Measurements from ENCODE around the gene ORAI3.

The ORAI3 gene

DNA sequence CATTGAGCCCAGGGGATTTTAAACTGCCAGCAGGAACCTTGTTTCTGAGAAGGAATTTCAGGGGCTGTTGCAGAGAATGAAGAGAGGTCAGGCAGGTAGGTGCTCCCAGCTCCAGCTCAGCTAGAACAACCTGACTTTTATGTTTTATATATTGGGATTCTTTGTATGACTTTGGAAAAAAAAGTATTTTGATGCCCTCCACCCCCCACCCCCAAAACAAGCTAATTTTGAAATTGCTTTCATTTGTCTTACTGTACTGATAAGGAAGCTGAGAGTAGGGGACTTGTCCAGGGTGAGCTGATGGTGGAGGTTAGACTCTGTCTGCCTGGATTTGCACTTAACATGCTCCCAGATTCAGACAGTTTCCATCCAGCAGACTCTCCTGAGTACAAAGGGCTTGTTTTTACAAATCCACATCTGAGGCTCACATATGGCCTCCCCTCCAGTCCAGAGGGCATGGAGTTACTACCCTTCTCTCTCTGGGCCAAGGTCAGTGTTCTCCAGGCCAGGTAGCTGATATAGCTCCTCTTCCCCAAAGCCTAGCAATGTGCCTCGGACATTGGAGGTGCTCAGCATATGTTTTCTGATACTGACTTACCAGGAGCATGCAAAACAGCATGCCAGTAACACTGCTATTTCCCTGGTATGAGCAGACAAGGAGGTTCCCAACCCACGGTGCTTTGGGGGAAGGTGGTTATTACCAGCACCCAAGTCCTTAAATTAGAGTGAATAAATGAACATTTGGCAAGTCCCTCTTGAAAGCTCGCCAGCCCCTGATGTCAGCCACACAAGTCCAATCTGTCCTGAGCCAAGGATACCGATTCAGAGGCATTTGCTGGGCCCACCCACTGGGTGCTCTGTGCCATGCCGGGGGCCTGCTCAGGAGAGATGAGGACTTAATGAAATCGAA is 50.2 kb downstream of the ORAI3 start:
- TF ChIP-seq, protein P1, sequence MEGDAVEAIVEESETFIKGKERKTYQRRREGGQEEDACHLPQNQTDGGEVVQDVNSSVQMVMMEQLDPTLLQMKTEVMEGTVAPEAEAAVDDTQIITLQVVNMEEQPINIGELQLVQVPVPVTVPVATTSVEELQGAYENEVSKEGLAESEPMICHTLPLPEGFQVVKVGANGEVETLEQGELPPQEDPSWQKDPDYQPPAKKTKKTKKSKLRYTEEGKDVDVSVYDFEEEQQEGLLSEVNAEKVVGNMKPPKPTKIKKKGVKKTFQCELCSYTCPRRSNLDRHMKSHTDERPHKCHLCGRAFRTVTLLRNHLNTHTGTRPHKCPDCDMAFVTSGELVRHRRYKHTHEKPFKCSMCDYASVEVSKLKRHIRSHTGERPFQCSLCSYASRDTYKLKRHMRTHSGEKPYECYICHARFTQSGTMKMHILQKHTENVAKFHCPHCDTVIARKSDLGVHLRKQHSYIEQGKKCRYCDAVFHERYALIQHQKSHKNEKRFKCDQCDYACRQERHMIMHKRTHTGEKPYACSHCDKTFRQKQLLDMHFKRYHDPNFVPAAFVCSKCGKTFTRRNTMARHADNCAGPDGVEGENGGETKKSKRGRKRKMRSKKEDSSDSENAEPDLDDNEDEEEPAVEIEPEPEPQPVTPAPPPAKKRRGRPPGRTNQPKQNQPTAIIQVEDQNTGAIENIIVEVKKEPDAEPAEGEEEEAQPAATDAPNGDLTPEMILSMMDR (IDR thresholded peaks at IDR 0.05): no peak
- DNase-seq: no peak
- H3K36me3 ChIP-seq: no peaks in the 10 kb centered on the region
- peak overlapping the region; percentile 71 to 79 for H3K27ac ChIP-seq
- H3K4me1 ChIP-seq: peaks cover 0 to 27% (median 17%) of the 10 kb centered on the region in 4 donors
- no peaks in the 10 kb centered on the region for H3K9me3 ChIP-seq
- no peaks in the 10 kb centered on the region for H3K27me3 ChIP-seq
- H3K4me3 ChIP-seq: no peak overlapping the region
- intact Hi-C loops (cut with DNase I; ENCODE audit: low total_unique reads): loop anchor here (5.0 kb wide), 1 partner anchor 33 kb away; the partner anchor contains the start of gene STX4

DNA sequence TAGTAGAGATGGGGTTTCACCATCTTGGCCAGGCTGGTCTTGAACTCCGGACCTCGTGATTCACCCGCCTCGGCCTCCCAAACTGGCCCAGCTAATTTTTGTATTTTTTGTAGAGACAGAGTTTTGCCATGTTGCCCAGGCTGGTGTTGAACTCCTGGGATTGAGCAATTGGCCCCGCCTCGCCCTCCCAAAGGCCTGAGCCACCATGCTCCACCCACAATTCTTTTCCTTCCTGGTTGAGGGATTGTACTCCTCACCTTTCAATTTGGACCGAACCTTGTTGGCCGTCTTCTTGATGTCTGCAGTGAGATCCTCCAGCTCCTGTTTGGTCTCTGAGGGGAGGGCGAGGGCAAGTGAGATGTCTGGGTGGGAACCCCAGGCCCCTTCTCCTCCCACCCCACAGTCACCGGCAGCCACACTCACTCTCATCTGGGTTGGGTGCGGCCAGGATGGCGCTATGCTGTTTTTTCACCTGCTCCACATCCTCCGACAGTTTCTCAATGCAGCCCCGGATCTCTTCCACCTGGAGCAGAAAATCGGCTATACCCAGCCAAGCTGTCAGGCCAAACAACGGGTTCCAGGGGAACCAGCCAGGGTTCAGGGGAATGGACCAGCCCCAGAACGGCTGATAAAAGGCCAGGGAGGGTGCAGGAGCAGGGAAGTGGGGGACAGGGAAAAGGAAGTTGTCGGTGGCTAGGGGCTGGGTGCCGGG is 52.0 kb downstream of the ORAI3 start:
- Histone ChIP-seq H3K4me1 (peaks cover 0 to 27% (median 17%) of the 10 kb centered on the region in 4 donors), H3K27ac (no peak overlapping the region), H3K9me3 (no peaks in the 10 kb centered on the region), H3K27me3 (peaks cover 0 to 2% of the 10 kb centered on the region in 2 donors), H3K4me3 (no peak overlapping the region), H3K36me3 (no peaks in the 10 kb centered on the region)
- intact Hi-C loops (cut with DNase I; ENCODE audit: low total_unique reads): no loop called here
- DNase-seq: no peak
- TF ChIP-seq, protein P1 (IDR thresholded peaks at IDR 0.05): no peak

DNA sequence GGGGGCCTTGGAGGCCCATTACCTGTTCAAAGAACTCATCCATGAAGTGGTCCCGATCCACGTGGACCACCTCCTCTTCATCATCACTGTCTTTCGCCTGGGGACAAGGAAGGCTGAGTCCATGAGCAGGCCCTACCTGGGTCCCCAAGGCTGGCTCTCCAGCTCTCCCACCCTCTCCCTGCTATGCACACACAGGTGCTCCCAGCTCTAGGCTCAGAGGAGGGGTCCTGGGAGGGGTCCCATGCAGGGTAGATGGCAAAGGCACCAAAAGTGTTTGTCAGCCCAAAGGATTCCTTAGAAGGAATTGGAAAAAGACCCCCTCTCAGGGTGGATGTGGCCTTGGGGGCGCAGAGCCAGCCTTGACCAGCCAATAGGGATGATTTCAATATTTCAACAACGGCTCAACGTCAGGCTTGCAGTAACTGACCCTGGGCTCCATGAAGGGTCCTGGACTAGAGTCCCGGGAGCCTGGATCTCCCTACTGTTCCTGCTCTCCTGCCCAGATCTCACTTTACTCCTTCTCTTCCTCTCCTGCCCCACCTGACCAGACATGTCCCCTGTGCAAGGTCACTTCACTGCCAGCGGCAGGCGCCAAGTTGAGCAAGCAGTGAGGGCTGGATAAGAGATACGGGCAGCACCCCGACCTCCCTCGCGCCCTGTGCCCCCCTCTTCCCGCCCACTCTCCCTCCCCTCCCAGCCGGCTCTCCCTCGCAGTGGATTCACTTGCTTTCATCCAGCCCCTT is 52.8 kb downstream of the ORAI3 start:
- Histone ChIP-seq H3K4me1 (peaks cover 0 to 20% (median 14%) of the 10 kb centered on the region in 4 donors), H3K27ac (no peak overlapping the region), H3K9me3 (no peaks in the 10 kb centered on the region), H3K36me3 (no peaks in the 10 kb centered on the region), H3K27me3 (peaks cover 0 to 7% of the 10 kb centered on the region in 2 donors), H3K4me3 (no peak overlapping the region)
- intact Hi-C loops (cut with DNase I; ENCODE audit: low total_unique reads): no loop called here
- TF ChIP-seq, protein P1 (IDR thresholded peaks at IDR 0.05): no peak
- no peak for DNase-seq

DNA sequence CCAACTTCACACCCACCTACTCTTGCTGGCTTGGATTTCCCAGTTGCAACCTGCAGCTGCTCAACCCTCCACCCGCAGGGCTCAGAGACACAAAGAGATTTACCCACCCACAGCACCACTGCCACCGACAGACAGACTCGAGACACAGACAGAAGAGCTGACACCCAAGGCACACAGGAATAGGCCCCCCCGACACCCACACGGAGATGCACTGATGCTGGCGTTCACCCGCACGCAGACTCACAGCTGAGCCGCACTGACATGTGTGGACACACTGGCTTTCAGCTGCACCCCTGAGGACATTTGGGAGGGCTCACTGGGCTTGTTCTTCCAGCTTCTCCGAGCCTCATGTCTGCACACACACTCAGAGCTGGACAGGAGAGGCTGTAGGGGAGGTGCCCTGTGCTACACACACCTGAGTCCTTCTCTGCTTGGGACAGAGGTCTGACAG is 53.4 kb downstream of the ORAI3 start:
- Histone ChIP-seq H3K9me3 (no peaks in the 10 kb centered on the region), H3K27me3 (peaks cover 0 to 11% of the 10 kb centered on the region in 2 donors), H3K4me3 (no peak overlapping the region), H3K27ac (no peak overlapping the region), H3K4me1 (peaks cover 0 to 17% (median 12%) of the 10 kb centered on the region in 4 donors), H3K36me3 (no peaks in the 10 kb centered on the region)
- DNase-seq: no peak
- TF ChIP-seq, protein P1 (IDR thresholded peaks at IDR 0.05): no peak
- intact Hi-C loops (cut with DNase I; ENCODE audit: low total_unique reads): no loop called here

DNA sequence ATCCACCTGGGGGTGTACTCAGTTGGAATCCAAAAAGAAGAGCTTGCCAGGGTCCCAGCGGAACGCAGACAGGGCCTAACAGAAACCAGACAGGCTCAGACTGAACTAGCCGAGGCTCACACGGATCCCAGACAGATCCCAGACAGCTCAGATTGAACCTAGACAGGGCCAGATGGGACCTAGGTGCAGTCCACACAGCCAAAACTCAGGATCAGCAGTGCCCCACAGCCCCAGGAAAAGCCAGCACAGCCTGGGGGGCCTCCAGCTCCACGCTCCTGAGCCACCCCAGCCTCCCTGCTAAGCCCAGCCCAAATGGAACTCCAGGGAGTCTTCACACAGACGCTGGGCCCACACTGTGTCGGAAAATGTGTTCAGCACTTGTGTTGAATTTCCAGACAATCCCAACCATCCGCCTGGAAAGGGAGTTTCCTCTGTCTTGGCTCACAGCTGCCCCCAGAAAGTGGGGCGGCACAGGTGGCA is 54.0 kb downstream of the ORAI3 start:
- H3K36me3 ChIP-seq: no peaks in the 10 kb centered on the region
- intact Hi-C loops (cut with DNase I; ENCODE audit: low total_unique reads): no loop called here
- peaks cover 0 to 18% of the 10 kb centered on the region in 2 donors for H3K27me3 ChIP-seq
- TF ChIP-seq, protein P1 (IDR thresholded peaks at IDR 0.05): no peak
- DNase-seq: no peak
- H3K4me3 ChIP-seq: no peak overlapping the region
- H3K4me1 ChIP-seq: peaks cover 0 to 11% (median 6%) of the 10 kb centered on the region in 4 donors
- no peaks in the 10 kb centered on the region for H3K9me3 ChIP-seq
- no peak overlapping the region for H3K27ac ChIP-seq

Data from tibial artery (tissue), 4 donors.